GM21576 (cell line): ENCODE measurements around the gene SUMO3.

Experiments used
- ATAC-seq: cut with Tn5 transposase; IDR thresholded peaks from one replicate; pipeline ENCODE4 v1.9.1; 2021; ENCODE audit warnings: mild to moderate bottlenecking, moderate library complexity; ENCODE audit not compliant: unreplicated experiment

The SUMO3 gene

DNA sequence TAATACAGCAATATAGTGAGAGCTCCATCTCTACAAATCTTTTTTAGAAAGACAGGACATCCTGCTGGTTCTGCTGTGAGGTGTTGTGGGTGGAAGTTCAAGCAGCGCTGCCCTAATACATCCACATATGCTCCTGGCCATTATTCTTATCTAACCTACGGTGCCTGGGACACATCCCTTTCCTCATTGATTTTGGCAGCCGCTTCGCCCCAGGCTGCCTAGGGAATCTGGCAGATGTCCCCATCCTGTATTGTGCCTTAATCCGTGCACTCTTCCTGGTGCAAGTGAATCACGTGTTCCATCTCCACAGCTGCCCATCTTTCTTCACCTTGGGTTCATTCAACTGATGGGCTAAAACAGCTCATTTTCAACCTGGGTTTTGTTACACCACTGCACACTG, 13.1 kb downstream of the SUMO3 start:
- ATAC-seq, result no peak

DNA sequence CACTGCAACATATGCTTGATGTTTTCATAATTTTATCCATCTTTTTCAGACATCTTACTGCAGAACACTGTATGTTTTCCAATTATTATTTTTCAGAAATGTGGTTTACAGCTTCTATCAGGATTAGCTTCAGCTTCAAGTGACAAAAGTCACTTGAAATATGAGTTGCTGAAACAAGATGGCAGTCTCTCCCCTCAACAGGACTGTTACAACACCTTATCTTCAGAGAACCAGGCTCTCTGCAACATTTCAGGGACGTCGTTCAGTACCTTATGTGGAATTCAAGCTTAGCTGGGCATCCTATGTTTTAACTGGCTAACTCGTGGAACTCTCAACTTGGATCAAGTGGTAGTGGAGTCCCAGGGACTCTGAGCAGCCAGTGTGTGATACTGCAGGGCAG, 14.2 kb downstream of the SUMO3 start:
- no peak for ATAC-seq

DNA sequence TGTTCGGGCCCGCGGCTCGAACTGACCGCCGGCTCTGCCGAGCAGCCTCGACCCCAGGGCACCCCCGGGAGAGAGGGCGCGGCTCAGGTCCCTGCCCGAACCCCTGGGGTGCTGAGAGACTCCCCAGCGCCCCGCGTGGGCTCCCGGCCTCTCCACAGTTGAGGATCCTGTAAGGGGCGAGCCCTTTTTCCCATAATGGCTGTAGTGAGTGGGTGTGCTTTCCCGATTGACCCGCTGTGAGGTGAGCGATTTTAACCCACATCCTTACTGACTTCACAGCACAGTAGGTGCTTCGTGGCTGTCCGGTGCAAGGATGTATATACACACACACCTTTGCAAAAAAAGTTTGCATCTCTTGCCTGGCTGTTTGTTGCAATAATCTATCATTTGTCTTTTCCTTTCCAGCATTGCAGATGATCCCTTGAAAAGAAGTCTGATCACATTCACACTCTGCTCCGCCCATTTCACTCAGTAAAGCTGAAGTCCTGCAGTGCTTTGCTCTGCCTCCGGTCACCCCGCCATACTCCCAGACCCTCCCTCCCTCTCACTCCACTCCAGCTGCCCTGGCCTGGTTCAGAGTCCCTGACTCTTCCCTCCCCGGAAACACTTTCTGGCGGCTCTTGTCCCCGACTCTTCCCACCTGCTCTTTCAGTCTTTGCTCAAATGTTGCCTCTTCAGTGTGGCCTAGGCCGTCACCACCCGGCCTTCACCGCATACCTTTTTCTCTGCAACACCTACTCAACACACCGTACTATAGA, 15.3 kb downstream of the SUMO3 start:
- no peak for ATAC-seq

DNA sequence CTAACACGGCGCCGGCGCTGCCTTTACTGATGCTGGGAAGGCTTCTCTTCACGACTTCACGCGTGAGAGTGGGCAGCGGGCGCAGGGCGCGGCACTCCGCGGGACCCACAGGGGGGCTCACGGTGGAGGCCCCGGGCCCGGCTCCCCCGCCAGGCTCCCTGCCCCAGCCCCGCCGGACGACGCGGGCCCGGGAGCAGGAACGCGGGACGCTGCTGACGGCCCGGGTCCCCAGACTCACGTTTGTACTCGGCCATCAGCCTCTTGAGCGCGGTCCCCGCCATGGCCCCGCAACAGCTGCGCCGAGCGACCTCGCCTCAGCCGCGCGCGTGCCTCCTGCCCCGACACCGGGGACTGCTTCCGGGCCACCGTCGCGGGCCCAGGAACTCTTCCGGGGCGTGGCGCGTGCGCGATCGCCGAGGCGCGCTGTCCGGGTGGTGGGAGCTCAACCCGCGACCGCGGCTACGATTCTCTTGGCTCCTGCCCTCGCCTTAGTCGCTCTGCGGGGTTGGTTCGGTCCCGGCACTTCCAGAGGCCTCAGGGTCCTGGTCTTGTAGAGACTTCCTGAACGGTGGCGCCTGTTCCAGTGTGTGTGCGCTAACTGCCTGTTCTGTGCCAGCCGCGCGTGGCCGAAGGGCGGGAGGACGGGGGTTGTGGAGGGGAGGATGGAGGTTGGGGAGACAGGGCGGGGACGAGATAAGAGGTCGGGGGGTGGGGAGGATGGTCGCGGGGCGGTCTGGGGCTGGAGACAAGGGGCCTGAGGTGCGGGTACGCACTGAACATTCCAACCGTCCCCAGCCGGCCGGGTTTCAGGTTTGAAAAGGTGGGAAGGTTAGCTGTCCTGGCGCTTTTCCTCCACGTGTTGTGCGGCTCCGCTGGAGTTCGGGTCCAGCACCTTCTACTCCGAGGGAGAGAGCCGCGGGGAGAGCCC, 16.1 kb downstream of the SUMO3 start, which contains the start of gene UBE2G2:
TSS of gene UBE2G2 (minus strand) at position 353 of the 928 bp plus-strand sequence. CDS start at position 281, 72 bp downstream.
- peak; percentile 77 for ATAC-seq

DNA sequence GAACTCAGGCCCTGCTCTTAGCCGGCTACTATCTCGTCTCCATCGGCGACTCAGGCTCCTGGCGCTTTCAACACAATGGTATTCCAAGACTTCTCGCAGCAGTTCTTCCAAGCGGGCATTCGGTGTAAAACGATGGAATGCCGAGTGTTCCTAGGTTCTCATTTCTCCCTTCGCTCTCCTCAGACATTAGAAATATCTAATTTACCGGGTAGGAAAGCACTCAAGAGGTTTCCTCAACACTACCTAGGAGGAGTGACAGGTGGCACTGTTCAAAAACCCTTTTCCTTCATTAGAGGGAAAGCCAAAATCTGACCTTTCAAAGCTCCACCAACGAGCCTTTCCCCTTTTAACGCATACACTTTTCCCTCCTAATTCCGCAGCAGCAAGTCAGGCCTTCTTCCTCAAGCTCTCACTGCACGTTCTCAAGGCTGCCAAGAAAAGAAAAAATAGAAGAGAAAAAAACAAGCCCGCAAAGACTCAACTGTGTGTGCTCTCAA, 16.8 kb downstream of the SUMO3 start:
- ATAC-seq, result peak; percentile 38

DNA sequence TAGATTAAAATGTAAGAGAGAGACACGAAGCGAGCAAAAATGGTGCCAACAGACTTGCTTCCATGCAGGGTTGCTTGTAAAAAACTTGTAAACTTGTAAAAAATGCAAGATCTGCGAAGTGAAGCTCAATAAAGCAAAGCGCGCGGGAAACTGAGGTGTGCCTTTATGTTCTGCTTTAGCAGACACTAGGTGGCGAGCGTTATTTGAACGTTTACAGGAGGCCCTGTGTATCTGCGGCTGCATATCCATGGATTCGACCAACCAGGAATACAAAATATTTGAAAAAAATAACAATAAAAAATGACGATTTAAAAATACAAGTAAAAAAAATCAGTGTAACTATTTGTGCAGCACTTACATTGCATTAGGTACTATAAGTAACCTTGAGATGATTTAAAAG, 17.8 kb downstream of the SUMO3 start:
- no peak for ATAC-seq

DNA sequence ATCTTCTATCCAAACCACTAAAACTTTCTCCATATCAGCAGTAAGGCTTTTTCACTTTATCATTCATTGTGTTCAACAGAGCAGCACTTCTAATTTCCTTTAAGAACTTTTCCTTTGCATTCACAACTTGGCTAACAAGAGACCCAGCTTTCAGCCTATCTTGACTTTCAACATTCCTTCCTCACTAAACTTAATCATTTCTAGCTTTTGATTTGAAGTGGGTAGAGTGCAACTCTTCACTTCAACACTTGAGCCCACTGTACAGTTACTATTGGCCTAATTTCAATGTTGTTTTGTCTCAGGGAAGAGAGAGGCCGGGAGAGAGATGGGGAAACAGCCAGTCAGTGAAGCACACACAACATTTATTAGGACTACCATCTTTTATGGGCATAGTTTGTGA, 18.2 kb downstream of the SUMO3 start:
- no peak for ATAC-seq

DNA sequence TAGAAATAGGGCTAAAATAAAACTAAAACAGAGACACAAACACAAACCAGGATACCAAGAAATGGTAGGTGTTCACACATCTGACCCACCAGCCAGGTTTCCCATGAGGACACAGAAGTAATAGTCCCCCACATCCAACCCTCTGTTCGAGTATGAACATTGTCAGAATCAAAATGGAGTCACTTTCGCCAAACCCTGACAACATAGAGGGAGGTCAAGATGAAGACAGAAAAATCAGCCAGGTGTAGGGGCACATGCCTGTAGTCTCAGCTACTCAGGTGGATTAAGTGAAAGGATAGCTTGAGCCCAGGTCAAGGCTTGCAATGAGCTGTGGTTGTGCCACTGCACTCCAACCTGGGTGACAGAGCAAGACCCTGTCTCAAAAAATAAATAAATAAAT, 20.1 kb downstream of the SUMO3 start:
- ATAC-seq, result no peak

- no peak for ATAC-seq
These were observed 22.5 kb downstream of the SUMO3 start for GRCh38 chr21:44795342-44795741.

GRCh38 chr21:44793592-44794374, 24.1 kb downstream of the SUMO3 start:
- no peak for ATAC-seq

GRCh38 chr21:44792702-44793591, 24.9 kb downstream of the SUMO3 start:
- ATAC-seq, result no peak

GRCh38 chr21:44791993-44792392, 25.9 kb downstream of the SUMO3 start:
- ATAC-seq, result no peak

DNA sequence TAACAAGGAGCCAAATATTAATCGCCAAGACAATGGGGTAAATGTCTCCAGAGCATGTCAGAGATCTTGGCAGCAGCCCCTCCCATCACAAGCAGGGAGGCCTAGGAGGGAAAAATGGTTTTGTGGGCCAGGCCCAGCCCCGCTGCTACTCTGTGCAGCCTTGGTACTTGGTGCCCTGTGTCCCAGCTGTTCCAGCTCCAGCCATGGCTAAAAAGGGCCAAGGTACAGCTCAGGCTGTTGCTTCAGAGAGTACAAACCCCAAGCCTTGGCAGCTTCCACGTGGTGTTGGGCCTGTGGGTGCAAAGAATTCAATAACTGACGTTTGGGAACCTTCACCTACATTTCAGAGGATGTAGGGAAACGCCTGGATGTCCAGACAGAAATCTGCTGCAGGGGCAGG, 26.6 kb downstream of the SUMO3 start:
- ATAC-seq, result no peak

- ATAC-seq, result no peak
These were observed 27.5 kb downstream of the SUMO3 start for GRCh38 chr21:44790368-44790767.

- ATAC-seq, result no peak
These were observed 28.0 kb downstream of the SUMO3 start for GRCh38 chr21:44789880-44790279.

DNA sequence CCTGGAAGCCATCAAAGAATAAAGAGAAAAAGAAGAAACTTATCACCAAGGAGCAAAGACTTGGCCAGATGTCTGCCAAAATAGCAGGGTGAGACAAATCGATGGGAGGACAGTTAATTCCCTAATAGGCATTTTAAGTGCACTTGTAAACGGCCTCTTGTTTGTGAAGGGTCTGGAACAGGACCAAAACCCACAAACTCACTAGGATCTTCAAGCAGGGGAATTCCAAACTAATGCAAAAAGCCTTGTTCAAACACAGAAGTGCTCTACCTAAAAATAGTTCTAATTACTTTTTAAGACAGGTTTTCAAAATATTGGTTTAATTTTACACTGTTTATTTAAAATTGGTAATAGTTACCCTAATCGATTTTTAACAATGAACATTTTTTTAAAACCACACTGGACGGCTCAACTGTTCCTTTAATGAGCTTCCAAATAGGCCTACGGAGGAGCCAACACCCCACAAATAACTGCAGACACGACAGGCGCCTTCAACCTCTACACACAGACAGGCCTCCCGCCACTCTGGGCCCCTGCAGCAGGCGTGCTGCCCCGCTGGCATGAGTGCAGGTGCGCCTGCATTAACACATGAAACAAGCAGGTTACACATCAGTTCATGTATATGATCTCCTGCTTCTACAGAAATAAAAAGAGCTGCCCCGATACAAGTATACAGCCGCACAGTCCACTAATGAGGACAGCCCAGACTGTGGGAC, 32.1 kb downstream of the SUMO3 start:
- ATAC-seq, result no peak

GRCh38 chr21:44784810-44785209, 33.1 kb downstream of the SUMO3 start:
- no peak for ATAC-seq

- no peak for ATAC-seq
These were observed 34.7 kb downstream of the SUMO3 start for GRCh38 chr21:44783020-44783696.
